AG08395 (cell line): Measurements from ENCODE around the gene INPP4B.

ENCODE experiments used
- DNase-seq: peaks from one replicate; pipeline ENCODE4 v3.0.0; 2012; ENCODE audit warnings: mixed read lengths, low spot score

Gene INPP4B

DNA sequence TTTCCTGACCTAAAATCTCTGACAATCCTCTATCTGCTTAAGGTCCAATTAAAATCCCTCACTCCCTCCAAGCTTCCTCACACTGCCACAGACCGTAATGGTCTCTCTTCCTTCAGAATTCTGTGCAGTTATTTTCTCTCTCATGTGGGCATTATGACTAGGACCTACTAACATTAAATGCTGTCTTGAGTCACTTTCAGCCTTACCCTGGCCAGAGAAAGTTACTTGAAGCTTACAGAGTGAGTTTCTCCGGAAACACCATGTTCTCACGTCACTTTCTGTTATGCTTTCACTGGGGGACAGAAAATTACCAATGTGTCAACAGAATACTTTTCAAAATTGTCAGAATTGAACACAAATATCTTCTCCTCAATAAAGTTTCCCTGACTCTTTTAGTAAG is 271.8 kb downstream of the INPP4B start:
- no peak for DNase-seq

DNA sequence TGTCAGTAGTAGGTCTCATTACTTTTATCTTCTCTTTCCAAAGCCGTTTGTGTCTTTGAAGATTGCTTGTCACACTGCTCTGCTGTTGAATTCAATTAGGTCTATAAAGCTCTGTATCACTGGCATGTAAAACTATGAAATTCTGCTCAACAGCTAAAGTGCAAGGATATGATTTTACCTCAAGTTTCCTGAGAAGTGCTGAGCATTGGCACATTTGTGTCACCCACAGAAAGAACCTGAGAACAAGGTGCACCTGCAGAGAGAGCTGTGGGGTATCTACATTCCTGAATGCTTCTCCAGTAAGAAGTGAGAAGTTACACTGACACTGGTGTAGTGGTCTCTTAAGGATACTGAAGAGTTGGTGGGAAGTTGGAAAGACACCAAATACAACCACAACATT is 274.0 kb downstream of the INPP4B start:
- DNase-seq: no peak

DNA sequence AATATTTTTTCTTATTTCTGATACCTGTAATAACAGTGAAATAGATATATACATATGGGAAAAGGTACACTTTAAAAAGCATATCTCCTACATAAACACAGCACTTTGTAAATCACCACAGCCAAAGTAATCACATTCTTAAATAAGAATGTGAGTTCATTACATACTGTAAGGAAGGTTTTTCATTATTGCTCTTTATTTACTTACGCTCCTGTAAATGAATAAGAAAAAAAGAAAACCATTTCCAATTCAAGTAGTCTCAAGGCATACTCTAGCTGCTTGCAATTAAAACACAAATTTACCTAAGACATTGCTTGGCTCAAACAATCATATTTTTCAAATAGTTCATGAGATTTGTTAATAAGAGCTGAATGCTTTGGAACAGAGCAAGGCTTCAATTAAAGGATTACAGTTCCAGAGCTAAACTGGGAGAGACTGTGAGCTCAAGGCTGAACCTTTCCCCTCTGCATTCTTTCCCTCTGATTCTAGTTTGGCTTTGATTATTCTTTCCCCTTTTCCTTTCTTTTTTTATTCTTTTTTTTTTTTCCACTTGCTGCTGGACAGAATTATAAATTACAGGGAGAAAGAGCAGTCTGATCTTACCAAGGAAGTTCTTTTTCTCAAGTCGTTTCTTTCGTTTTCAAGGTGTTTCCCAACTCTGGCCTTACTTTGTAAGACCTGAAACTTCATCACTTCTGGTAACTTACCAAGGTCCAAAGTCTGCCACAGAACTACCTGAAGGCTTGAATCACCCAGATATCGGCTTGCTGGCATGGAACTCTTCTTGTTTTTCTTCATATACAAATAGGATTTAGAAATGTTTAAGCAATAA is 278.3 kb downstream of the INPP4B start:
- peak; percentile 41 for DNase-seq

DNA sequence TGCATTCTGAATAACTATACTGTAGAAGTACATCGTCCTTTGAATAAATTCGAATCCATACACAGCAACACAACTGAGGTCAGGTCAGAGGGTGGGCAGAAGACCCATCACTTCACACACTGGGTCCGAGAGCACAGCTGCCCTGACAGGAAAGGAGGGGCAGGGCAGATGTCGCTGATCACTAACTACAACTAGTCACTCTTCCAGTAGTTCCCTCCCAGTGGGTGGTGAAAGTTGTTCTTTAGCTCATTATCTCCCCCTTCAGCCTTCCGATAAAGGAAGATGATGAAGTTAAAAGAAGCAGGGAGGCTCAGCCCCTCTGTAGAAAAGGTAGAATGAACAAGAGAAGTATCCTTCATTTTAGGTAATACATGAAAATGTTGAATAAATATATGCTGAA is 278.9 kb downstream of the INPP4B start:
- DNase-seq: no peak

DNA sequence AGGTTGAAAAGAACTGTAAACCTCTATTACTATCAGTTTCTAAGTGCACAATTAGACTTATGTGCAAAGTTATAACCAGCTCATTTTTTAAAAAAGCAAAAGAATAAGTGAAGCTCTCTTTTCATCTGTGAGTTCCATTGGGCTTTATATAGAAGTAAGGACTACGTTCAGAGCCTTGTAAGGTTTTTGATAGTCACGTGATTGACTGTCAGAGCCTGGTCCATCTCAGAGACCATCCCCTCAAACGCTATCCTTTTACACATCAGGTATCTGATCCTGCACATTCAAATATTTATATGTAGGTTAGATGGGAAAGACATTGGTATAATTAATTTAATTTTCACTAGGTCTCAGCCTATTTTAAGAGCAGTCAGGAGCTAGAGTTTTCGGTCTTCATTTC is 279.3 kb downstream of the INPP4B start:
- no peak for DNase-seq

DNA sequence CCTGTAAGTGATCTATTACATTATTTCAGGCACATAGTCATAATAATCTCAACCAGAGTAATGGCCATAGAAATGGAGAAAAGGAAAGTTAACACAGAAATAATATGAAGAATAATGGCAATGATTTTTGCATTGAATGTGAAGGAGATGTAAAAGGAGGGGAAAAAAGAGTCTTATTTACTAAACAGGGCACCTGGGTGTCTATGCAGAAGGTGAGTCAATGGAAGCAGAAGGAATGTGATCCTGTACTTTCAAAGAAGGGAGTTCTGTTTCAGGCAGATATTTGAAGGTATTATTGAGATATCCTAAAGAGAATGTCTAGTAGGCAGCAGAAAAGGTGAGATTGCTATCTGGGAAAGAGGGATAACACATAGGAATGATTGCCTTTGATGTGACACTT is 279.9 kb downstream of the INPP4B start:
- DNase-seq: no peak

DNA sequence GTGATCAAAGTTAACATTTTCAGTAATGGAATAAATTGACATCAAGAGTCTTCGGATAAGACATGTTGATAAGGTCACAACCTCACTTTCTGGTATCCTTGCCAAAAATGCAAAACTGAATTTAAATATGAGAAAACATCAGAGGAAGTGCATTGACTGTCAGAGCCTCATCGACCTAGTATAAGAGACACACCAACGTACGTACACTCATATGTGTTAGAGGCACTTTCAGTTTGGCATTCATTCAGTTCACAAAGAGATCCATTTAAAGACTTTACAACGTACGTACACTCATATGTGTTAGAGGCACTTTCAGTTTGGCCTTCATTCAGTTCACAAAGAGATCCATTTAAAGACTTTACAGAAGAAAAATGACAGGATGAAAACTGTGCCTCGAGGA is 280.3 kb downstream of the INPP4B start:
- DNase-seq: no peak

DNA sequence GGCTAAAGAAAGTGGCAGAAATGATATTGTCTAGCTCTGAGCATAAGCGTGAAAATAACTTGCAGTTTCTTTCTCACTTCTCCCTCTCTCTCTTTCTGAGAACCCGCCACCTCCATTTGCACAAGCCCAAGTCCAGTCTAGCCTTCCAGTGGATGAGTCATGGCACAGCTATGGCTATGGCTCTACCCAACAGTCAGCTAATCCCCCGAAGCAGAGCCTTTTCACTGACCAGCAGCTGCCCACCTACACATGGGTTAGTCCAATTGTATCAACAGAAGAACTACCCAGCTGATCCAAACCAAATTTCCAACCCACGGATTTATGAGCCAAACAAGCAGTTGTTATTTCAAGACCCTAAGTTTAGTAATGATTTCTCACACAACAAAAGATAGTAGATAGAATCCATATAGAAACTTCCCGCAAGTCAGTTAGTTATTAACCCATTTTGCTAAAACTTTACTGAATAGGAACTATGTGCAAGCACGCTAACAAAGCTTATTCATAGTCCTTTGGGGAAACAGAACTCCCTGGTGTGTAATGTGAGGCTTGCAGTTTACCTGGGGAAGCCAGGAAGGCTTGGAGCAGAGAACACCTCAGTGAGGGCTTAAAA is 282.3 kb downstream of the INPP4B start:
- no peak for DNase-seq

DNA sequence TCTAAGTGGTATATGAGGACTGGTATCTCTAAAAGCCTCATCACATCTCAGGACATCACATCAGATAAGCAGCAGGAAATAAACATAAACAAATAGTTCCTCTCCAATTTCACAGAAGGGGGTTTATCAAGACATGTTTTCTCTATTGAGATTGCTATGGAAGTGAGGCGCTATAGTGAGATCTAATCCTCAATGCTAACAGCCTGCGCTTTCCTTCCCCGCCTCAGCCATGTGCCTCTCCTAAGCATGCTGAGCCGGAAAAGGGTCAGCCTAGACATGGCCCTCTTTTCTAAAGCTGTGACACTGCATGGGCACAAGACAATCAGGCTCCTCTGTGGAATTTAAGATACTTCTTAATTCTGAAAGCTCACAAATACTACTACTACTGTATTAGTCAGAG is 286.1 kb downstream of the INPP4B start:
- DNase-seq: no peak

DNA sequence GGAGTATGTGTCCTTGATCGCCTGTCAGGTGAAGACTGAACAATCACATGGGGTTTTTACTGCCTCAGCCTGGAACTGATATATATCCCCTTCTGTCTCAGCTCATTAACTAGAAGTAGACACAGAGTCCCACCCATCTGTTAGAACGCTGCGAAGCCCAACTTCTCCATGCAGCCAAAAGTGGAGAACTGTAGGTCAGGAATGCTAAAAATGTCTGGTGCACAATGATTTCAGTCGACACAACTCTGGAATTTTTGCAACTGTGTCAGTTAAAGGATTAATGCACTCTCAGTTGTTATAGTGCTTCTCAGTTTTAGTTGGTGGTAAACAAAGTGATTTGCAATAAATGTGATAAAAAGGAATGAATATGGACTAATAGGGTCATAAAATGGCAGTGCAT is 287.2 kb downstream of the INPP4B start:
- DNase-seq: peak; percentile 33

DNA sequence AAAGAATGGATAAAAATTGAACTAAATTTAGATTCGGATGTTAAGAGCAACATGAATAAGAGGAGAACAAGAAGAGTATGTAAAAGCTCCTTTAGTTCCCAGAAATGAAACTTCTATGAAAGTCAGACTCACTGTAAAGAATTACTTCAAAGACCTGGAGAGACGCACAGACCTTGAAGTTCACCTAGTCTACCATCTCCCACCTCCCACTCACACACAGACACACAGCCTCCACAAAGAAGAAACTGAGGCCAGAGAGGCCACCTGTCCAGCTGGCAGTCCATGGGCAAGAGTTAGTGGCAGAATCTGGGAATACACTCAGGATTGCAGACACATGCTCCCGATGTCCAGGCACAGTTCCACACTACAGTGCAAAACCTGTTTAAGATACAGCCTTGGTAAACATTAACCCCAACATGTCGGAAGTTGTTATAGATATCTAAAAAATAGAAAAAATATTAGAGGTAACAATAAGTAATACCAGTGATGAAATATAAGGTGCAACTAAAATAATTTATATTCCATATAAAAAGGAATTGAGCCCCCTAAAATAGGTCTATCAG is 288.8 kb downstream of the INPP4B start:
- DNase-seq: no peak

DNA sequence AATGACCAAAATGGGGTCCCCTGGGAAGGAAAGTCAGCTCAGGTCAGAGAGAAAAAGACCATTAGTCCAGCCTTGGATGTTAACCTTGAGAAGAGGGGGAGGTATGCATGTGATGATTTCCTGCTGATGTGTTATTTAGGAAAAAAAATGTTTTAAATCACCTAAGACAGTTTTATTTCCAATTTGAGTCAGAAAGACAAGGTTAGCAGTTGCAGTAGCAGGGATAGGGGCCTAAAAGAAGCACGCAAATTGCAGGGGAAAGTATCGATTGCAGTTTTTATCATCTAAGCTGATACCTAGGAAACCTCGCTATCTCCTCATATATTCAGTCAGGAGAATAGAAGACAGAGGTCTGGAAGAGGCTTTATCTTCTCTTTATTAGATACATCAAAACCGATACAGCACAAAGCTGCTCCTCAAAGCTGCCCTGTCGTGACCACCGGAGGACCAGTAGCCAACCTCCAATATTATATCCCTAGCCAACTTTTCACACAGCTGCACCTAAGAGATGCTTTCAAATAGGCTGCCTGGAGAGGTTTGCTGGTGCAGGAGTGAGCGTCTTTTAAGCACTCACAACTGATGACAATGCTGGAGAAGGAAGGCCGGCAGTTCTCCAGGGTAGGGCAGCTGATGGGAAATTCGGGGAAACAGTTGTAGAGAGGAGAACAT is 289.4 kb downstream of the INPP4B start:
- DNase-seq: no peak

DNA sequence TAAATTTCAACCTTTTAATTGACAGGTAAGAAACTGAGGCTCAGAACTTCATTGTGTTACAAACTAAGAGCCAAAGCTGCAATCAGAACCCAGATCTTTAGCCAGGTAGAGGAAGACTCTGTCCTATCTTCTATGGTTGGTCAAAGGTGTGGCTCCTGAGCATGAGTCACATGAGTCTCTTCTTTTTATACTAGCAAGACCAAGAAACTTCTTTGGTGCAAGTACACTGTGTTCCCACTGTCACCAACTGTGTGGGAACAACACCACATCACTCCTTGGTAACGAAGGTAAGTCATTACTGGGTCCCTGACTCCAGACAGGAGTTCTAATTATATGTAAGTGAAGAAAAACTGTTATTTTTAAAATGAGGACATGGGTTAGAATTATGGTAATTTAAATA is 290.1 kb downstream of the INPP4B start:
- DNase-seq: no peak

DNA sequence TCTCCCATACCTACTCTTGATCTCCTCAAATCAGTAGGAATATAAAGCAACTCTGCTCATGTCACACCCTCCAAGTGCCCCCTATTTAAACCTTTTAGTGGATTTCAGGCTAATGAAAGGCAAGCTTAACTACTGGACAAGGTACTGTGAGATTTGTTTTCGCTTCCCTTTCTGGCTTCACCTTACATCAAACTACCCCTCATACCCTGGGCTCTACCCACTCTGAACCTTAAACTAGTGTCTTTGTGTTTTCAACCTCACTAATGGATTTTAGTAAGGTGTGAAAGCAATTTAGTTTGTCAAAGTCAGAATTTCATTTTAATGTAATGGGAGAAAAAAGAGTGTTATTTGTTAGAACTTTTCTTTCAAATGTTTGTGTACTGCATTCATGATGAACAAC is 291.7 kb downstream of the INPP4B start:
- DNase-seq: no peak

DNA sequence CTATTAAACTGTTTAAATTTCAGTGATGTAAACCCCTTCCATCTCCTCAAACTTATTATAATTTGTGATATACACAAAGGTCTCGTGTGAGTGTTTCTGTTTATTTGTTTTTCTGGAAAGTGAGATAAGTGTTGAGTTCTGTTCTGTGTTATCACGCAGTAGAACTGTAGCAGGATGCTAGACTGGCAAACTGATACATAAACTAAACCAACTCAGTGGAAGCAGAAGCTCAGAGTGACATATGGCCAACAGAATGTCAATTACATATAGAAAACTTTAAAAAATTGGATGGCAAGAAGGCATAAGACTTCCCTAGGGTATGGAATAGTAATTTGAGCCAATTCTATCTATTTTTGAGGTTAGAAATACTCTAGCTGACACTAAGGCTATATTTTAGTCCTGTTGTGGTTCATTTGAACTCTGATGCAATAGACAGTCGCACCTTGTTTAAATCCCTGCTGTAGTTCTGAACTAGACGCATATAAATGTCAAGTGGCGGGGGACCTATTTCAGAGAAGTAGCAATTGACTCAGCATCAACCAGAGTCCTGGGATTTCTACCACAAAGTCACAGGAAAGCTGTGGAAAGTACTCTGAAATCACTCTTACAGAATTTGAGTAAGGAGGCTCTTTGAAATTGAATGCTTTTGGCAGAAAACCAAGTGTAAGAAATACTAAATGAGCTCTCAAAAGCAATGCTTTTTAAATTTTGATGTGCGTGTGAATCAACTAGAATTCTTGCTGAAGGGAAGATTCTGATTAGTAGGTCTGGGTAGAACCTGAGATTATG is 294.4 kb downstream of the INPP4B start:
- no peak for DNase-seq

DNA sequence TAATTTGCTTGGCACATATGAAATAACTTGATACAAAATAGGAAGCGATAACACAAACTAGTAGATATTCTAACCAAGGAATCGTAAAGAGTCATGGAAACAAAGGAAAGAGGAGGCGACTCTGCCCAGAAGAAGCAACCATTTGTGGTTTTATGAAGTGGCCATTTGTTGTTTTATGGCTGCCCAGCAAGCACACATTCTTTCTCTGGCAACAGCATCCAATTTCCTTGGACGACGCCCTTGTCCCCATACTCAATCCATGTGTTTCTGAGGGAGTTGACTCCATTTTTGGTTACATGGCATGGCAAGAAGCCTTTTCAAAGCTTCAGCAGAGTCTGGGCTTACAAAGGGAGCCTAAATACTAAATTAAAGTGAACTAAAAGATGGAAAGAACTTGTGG is 295.1 kb downstream of the INPP4B start:
- DNase-seq: peak; percentile 20

DNA sequence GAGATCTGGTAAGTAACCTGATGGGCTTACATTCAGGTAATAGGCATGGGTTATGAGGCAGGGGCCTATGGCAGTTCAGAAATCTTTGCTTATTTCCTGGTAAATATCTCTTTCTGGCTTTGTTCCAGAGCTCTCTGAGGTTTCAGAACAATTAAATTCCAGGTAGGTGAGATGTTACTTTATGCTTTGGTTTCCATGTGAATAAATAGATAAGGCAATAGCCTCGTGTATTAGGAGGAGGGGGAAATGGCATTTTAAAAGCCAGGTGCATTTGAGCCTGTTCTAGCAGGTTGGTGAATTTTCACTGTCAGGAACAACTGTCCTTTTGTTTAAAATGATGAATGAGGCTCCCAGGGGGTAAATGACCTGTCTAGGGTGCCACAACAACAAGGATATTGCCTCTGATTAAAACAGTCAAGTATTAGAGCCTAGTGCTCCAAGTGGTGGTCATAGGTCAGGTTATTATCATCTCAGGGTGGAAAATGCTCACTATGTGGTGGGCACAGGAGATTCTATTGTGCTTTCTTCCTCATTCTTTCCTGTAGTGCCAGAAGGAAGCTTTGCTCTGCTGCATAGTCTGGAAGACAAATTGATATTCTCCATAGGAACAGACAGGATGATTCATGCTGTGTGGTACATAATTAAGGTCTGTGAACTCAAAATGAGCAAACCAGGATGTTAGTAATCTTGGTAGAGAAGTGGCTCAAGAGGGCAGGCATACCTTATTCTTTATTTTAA is 296.2 kb downstream of the INPP4B start:
- peak; percentile 66 for DNase-seq

DNA sequence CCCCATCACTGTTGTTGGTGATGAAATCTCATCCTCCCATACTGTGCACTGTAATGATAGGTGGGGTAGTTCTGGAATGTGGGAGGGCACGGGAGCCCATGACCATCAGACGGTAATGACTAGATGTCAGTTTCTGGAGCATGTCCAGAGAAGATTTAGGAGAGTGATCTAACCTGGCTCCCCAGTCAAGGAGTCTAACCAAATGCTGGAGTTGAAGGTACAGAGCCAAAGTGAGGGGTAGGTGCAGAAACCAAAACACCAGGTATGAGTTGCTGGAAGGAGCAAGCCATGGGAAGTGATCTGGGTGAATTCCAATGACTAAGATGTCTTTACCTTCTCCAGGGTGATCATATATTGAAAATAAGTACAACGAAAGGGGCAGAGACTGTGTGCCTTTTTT is 296.9 kb downstream of the INPP4B start:
- DNase-seq: no peak

DNA sequence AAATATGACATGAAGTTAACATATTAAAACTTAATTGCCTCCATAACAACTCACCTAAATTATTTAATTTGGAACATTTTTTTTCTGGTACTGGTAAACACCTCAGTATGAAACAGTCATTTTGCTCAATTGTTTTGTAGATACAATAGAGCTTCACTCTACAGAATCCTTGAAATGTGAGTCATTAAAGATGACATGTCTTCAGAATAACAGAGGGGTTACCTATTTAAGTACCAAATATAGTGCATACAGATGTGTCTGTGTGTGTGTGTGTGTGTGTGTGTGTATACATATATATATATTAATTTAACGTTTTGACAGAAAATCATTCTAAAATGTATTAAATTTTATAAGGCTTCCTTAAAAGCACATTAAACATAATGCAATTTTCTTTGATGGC is 297.6 kb downstream of the INPP4B start:
- no peak for DNase-seq

DNA sequence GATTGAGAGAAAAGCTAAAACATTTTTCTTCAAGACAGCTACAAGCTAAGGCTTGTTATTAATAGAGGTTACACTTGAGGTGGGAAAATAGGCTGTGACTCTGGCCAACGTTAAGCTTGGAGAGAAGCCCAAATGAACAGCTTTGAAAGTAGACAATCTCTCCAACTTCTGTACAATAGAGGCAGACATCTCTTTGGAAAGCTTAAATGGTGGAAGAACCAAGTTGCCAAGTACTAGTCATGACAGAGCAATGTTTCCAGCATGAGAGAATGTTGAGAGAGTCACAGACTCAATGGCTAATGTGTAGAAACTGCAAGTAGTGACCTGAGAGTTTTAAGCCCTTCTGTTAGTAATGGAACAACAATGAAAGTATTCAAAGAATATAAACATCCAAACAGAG is 298.1 kb downstream of the INPP4B start:
- peak; percentile 38 for DNase-seq

DNA sequence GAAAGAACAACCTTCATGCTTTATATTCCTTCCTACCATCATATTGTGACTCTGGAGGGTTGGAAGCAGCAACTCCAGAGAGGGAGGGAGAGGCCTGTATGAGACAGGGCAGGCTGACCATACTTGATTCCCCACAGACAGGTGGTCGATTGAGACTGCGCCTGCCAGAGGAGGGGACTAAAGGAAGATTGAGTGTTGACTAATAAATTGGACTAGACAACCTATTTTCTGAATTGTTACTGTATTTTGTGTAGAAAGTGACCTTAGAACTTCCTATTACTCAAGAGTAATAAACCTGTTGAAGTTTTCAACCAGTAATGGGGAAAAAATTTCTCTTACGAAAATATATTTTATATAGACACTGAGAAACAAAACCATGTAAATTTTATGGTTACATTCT is 301.5 kb downstream of the INPP4B start:
- DNase-seq: no peak

DNA sequence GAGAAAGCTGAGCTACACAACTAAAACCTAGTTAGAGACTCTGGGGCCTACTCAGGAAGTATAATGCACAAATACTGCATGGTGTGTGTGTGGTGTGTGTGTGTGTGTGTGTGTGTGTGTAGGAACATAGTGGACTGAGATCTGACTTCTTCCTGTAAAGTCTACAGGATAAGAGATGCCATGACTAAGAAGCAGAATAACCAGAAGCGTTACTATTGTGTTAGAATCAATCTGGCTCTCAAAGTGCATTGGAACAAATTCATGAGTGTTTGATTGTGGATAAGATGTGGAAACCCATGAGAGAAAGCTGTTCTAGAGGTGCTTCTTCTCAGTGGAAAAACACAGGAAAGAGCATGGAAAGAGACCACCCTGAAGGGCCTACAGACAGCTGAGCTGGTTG is 302.1 kb downstream of the INPP4B start:
- no peak for DNase-seq
